ENCODE results near the gene ADH5.
"Not testable (repeated sequence)": the region's sequence is repeated elsewhere in the genome, so short reads cannot be mapped to it uniquely, and the experiment has no call there.

Gene ADH5

DNA sequence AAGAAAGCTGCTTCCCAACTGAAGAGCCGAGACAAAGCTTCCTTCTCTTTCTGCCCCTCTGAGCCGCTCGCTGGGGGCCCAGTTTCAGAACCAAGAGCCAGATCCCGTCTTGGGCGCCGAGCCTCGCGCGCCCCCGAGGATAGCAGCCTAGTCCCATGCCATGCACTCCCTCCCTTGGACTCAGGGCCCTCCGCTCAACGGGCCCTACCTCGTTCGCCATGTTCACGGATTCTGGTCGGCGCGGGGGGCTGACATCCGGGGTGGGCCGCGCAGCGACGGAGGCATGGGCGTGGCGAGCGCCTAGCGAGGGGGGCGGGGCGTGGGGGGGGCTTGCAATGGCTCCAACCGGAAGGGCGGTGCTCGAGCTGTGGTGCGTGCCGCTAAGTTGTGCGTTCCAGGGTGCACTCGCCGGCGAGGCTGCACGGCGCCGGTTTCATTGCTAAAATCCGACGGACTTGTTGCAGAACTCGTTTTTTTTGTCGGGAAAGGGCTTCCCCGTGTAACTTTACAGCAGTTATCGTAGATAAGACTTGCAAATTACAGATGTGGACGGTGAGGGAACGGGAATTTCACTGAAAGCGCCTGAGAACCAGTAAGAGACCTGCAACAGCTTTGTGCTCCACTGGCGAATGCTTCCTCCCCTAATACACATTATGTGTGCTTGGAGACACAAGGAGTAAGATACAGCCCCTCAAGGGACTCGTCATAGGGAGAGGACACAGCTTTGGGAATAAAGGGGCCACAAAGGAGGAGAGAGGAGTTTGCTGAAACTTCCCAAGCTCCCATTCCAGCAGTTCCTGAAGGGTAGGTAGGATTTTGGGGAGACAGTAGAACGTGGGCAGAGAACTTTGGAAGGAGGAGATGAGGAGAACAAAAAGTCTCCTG is at the start of gene ADH5:
TSS of gene ADH5 (minus strand) at position 308 of the 885 bp plus-strand sequence. CDS start at position 220, 88 bp downstream.
- Histone ChIP-seq H3K36me3 (ENCODE audit: insufficient read depth, low read length) (peaks cover 12% of the 10 kb centered on the region), H3K9me3 (ENCODE audit: control insufficient read depth, insufficient read depth, low read length) (no peaks in the 10 kb centered on the region; the same call in 1 of the 2 replicates), H3K9ac (ENCODE audit: low read depth, low read length) (peak within 1 kb of the TSS; percentile 100), H3K4me1 (ENCODE audit: insufficient read depth, low read length) (peaks cover 16% of the 10 kb centered on the region)

- no peaks in the 10 kb centered on the region for H3K9me3 ChIP-seq (ENCODE audit: control insufficient read depth, insufficient read depth, low read length)
- no peak overlapping the region for H3K9ac ChIP-seq (ENCODE audit: low read depth, low read length)
- no peaks in the 10 kb centered on the region for H3K36me3 ChIP-seq (ENCODE audit: insufficient read depth, low read length)
- no peaks in the 10 kb centered on the region for H3K4me1 ChIP-seq (ENCODE audit: insufficient read depth, low read length)
Measured at GRCh38 chr4:99136329-99136728, 47.7 kb upstream of the ADH5 start.

DNA sequence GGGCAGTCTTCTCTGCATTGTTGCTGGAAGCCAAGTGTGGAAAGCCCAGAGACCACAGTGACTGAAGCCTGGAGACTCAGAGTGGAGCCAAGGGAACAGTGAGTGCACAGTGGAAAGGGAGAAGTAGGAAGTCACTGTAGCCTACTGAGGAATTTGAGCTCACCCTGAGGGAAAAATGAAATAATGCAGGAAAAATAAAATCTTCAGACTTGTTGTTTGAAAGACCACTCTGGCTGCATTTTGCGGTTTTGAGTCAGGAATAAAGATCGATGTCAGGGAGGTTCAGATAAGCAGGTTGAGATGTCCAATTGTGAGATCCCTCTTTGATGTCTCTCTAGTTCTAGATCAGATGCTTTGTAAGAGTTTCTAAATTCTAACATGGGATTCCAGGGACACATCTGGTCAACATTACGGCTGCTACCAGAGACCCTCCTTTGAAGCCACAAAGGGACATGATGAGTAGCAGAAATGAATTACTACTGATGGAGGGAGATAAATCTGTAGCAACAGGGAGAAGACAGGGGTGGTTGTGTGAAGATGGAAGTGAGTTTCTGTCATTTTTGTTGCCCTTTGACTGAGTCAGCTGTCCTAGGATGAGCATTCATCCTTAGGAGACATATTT is 47.1 kb upstream of the ADH5 start:
- Histone ChIP-seq H3K9me3 (ENCODE audit: control insufficient read depth, insufficient read depth, low read length) (no peaks in the 10 kb centered on the region), H3K4me1 (ENCODE audit: insufficient read depth, low read length) (no peaks in the 10 kb centered on the region), H3K36me3 (ENCODE audit: insufficient read depth, low read length) (no peaks in the 10 kb centered on the region), H3K9ac (ENCODE audit: low read depth, low read length) (no peak overlapping the region)

GRCh38 chr4:99134586-99134985 is 46.0 kb upstream of the ADH5 start:
- H3K9me3 ChIP-seq (ENCODE audit: control insufficient read depth, insufficient read depth, low read length) = peaks cover 6% of the 10 kb centered on the region
- no peaks in the 10 kb centered on the region for H3K4me1 ChIP-seq (ENCODE audit: insufficient read depth, low read length)
- H3K36me3 ChIP-seq (ENCODE audit: insufficient read depth, low read length) = no peaks in the 10 kb centered on the region
- no peak overlapping the region for H3K9ac ChIP-seq (ENCODE audit: low read depth, low read length)

- no peaks in the 10 kb centered on the region for H3K4me1 ChIP-seq (ENCODE audit: insufficient read depth, low read length)
- H3K9me3 ChIP-seq (ENCODE audit: control insufficient read depth, insufficient read depth, low read length) = peaks cover 9% of the 10 kb centered on the region
- no peaks in the 10 kb centered on the region for H3K36me3 ChIP-seq (ENCODE audit: insufficient read depth, low read length)
Measured at GRCh38 chr4:99131378-99131777, 42.8 kb upstream of the ADH5 start.

GRCh38 chr4:99126376-99126775 is 37.8 kb upstream of the ADH5 start:
- H3K9me3 ChIP-seq (ENCODE audit: control insufficient read depth, insufficient read depth, low read length) = peaks cover 9% of the 10 kb centered on the region
- H3K9ac ChIP-seq (ENCODE audit: low read depth, low read length) = no peak overlapping the region
- no peaks in the 10 kb centered on the region for H3K36me3 ChIP-seq (ENCODE audit: insufficient read depth, low read length)
- no peaks in the 10 kb centered on the region for H3K4me1 ChIP-seq (ENCODE audit: insufficient read depth, low read length)

More at GRCh38 chr4:99131378-99131777, 42.8 kb upstream of the ADH5 start:
- H3K9ac ChIP-seq (ENCODE audit: low read depth, low read length) = no peak overlapping the region

- no peak overlapping the region for H3K9ac ChIP-seq (ENCODE audit: low read depth, low read length)
- no peaks in the 10 kb centered on the region for H3K36me3 ChIP-seq (ENCODE audit: insufficient read depth, low read length)
- no peaks in the 10 kb centered on the region for H3K4me1 ChIP-seq (ENCODE audit: insufficient read depth, low read length)
- H3K9me3 ChIP-seq (ENCODE audit: control insufficient read depth, insufficient read depth, low read length) = no peaks in the 10 kb centered on the region; the same call in 1 of the 2 replicates
Measured at GRCh38 chr4:99121008-99121407, 32.4 kb upstream of the ADH5 start.

DNA sequence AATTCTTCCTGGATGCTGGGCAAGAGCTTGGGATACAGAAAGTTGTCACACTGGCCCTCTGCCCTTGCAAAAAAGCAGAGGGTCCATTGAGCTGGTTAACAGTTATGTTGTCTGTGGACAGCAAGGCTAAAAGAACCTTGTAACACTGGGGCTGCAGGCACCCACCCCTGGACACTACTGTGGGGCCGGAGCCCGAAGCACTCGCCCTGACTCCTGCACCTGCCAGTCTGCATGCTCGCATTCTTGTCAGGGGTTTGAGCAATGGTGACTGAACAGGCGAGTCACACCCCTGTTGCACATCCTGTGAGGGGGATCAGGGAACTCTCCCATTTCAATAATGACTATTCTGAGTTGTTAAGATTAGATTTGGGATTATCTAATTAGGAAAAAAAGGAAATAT is 31.9 kb upstream of the ADH5 start:
- Histone ChIP-seq H3K9ac (ENCODE audit: low read depth, low read length) (no peak overlapping the region), H3K9me3 (ENCODE audit: control insufficient read depth, insufficient read depth, low read length) (no peaks in the 10 kb centered on the region), H3K36me3 (ENCODE audit: insufficient read depth, low read length) (no peaks in the 10 kb centered on the region)

DNA sequence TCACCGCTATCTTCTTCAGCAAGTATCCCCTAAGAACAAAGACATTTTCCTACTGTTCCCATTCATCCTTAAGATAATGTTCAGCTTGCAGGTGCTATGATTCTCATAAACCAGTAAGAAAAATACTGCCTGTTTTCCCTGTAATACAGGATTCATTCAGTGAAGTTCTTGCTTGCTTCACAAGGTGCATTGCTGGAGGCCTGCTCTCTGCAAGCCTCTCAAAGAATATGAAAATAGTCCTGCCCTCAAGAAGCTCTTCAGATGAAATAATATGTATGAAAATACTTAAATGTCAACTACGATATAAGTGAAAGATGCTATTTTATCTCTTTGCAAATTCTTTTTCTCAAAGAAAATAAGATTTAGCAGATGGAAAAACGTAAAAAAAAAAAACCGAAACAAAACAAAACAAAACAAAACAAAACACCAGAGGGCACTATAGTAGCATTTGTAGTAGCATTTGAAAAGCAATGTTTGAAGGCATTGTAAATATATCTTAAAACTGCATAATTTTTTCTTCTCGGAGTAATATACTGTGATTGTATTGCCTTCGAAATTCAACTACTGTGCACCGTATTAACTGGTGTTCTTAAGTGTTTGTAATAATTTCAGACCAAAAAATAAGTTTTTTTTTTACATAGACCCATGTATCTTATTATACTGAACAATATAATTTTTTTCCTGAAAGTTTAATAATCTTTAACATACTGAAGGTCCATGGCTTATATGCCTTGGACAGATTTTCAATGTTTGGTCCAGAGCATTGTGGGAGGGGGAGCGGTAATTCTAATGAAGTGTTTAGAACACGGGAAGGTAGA is 29.5 kb upstream of the ADH5 start:
- Histone ChIP-seq H3K36me3 (ENCODE audit: insufficient read depth, low read length) (no peaks in the 10 kb centered on the region), H3K9me3 (ENCODE audit: control insufficient read depth, insufficient read depth, low read length) (no peaks in the 10 kb centered on the region), H3K9ac (ENCODE audit: low read depth, low read length) (no peak overlapping the region)

More for the DNA sequence above, 31.9 kb upstream of the ADH5 start:
- no peaks in the 10 kb centered on the region for H3K4me1 ChIP-seq (ENCODE audit: insufficient read depth, low read length)

DNA sequence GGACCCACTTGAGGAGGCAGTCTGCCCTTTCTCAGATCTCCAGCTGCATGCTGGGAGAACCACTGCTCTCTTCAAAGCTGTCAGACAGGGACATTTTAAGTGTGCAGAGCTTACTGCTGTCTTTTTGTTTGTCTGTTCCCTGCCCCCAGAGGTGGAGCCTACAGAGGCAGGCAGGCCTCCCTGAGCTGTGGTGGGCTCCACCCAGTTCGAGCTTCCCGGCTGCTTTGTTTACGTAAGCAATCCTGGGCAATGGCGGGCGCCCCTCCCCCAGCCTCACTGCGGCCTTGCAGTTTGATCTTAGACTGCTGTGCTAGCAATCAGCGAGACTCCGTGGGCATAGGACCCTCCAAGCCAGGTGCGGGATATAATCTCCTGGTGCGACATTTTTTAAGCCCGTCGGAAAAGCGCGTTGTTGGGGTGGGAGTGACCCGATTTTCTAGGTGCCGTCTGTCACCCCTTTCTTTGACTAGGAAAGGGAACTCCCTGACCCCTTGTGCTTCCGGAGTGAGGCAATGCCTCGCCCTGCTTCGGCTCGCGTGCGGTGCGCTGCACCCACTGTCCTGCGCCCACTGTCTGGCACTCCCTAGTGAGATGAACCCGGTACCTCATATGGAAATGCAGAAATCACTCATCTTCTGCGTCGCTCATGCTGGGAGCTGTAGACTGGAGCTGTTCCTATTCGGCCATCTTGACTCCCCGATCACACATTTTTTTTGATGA is 28.7 kb upstream of the ADH5 start:
- not testable (repeated sequence) for H3K4me1 ChIP-seq (ENCODE audit: insufficient read depth, low read length); H3K9ac ChIP-seq (ENCODE audit: low read depth, low read length); H3K9me3 ChIP-seq (ENCODE audit: control insufficient read depth, insufficient read depth, low read length); H3K36me3 ChIP-seq (ENCODE audit: insufficient read depth, low read length)

More for the DNA sequence above, 29.5 kb upstream of the ADH5 start:
- no peaks in the 10 kb centered on the region for H3K4me1 ChIP-seq (ENCODE audit: insufficient read depth, low read length)

DNA sequence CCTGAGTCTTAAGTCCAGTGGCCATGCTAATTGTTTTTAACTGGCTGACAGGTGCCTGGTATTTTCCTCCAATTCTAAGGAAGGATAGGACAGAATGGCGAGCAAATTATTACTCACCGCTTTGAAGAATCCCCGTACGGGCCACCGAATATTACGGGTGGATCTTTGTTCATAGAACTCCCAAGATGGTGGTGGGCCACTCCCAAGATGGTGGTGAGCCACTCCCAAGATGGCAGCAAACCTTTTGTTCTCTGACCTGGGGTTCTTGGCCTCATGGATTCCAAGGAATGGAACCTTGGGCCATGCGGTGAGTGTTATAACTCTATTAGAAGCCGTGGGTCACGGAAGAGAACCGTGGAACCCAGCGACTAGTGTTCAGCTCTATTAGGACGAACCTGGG is 20.7 kb upstream of the ADH5 start:
- H3K9me3 ChIP-seq (ENCODE audit: control insufficient read depth, insufficient read depth, low read length); H3K9ac ChIP-seq (ENCODE audit: low read depth, low read length); H3K4me1 ChIP-seq (ENCODE audit: insufficient read depth, low read length); H3K36me3 ChIP-seq (ENCODE audit: insufficient read depth, low read length): not testable (repeated sequence)

GRCh38 chr4:99104153-99104552 is 15.6 kb upstream of the ADH5 start:
- no peak overlapping the region for H3K9ac ChIP-seq (ENCODE audit: low read depth, low read length)
- H3K36me3 ChIP-seq (ENCODE audit: insufficient read depth, low read length) = no peaks in the 10 kb centered on the region; the same call in 1 of the 2 replicates
- no peaks in the 10 kb centered on the region for H3K9me3 ChIP-seq (ENCODE audit: control insufficient read depth, insufficient read depth, low read length)
- no peaks in the 10 kb centered on the region for H3K4me1 ChIP-seq (ENCODE audit: insufficient read depth, low read length)

DNA sequence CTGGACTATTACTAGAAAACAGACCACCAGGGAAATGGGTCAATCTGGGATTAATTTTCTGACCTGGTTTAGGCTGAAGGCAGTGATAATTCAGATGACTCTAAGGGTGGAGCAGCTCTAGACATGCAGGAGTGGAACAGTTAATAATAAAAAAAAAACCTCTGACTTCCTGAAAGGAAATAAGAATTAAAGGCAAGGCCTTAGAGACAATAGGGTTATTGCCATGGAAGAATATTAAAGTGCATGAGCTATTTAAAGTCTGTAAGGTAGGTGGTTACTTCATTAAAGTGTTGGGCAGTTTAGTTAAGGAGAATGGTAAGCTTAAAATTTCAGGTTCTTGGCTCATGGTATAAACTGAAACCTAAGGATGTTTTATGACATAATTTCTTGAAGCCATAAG is 14.6 kb upstream of the ADH5 start:
- Histone ChIP-seq H3K36me3 (ENCODE audit: insufficient read depth, low read length) (no peaks in the 10 kb centered on the region; the same call in 1 of the 2 replicates), H3K9ac (ENCODE audit: low read depth, low read length) (no peak overlapping the region), H3K9me3 (ENCODE audit: control insufficient read depth, insufficient read depth, low read length) (no peaks in the 10 kb centered on the region), H3K4me1 (ENCODE audit: insufficient read depth, low read length) (no peaks in the 10 kb centered on the region)

DNA sequence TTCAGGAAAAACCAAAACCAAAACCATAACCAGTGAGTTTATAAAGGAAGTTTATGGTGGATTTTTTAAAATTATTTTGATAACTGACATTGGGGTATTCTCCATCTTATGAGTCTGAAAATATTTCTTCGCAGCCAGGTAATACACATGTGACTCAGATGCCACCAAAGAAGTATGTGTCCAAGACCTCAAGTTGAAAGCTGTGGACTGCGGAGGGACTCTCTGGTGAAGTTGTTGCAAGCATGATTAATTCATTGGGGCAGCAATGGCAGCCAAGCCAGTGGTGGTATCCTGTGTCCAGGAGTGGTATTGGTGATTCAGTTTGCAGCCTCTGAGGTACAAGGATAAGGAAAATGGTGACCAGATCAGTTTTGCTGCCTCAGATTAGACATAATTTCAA is 14.0 kb upstream of the ADH5 start:
- no peak overlapping the region for H3K9ac ChIP-seq (ENCODE audit: low read depth, low read length)
- H3K9me3 ChIP-seq (ENCODE audit: control insufficient read depth, insufficient read depth, low read length) = no peaks in the 10 kb centered on the region
- no peaks in the 10 kb centered on the region for H3K4me1 ChIP-seq (ENCODE audit: insufficient read depth, low read length)
- H3K36me3 ChIP-seq (ENCODE audit: insufficient read depth, low read length) = no peaks in the 10 kb centered on the region; the same call in 1 of the 2 replicates
